Transverse colon (tissue), 4 donors: ENCODE data around the gene GLDC. TPM values are rescaled to one million over a fixed set of nuclear protein-coding genes. Genes with fewer than 3 reads are reported as not detected.
"Not testable (repeated sequence)": the region's sequence is repeated elsewhere in the genome, so short reads cannot be mapped to it uniquely, and the experiment has no call there.

Experiments used
- DNase-seq: peaks from one replicate; pipeline ENCODE4 v3.0.0-alpha.2; 2019
- H3K27ac ChIP-seq, 4 donors: fragments of 200-600 bp; sonication (generic); 2 replicates each; pipeline ENCODE4 v1.5.1; 2016 to 2018; ENCODE audit warnings: inconsistent platforms in 4 of 4
- H3K27me3 ChIP-seq: fragments of 200-600 bp; sonication (generic); 2 replicates; pipeline ENCODE4 v1.5.1; 2017; ENCODE audit warnings: inconsistent platforms
- H3K36me3 ChIP-seq, 4 donors: fragments of 200-600 bp; sonication (generic); 2 replicates each; pipeline ENCODE4 v1.5.1; 2017 to 2019; ENCODE audit warnings: inconsistent platforms in 4 of 4
- H3K4me1 ChIP-seq, 4 donors: fragments of 200-600 bp; sonication (generic); 2 replicates each; pipeline ENCODE4 v1.5.1; 2017 to 2020; ENCODE audit warnings: inconsistent platforms in 4 of 4
- H3K4me3 ChIP-seq, 4 donors: fragments of 200-600 bp; sonication (generic); 1 replicate in 1 of 4; 2 replicates in 3 of 4; pipeline versions ENCODE4 v1.5.1 to v1.6.1; 2017 to 2019; ENCODE audit warnings: inconsistent platforms in 4 of 4
- H3K9me3 ChIP-seq, 2 donors: fragments of 200-600 bp; sonication (generic); 2 replicates each; pipeline ENCODE4 v1.5.1; 2017 to 2019; ENCODE audit warnings: inconsistent platforms in 2 of 2
- CTCF ChIP-seq, 5 experiments: fragments of 200-600 bp in 3 of 5; fragments of 450-650 bp in 2 of 5; sonication (generic) in 3 of 5; IDR thresholded peaks; 1 replicate in 2 of 5; 2 replicates in 3 of 5; pipeline ENCODE4 v1.5.1; 2016 to 2017; ENCODE audit warnings: antibody characterized with exemption in 5 of 5, inconsistent platforms in 3 of 5, mild to moderate bottlenecking in 2 of 5, moderate library complexity in 1 of 5
- EP300 ChIP-seq: sonication (generic); formaldehyde crosslinking; IDR thresholded peaks from one replicate; pipeline ENCODE4 v1.6.1; 2017; ENCODE audit warnings: antibody characterized with exemption, low read depth
- POLR2A ChIP-seq: fragments of 450-650 bp; IDR thresholded peaks from one replicate; pipeline ENCODE4 v1.6.1; 2016; ENCODE audit warnings: antibody characterized with exemption, mild to moderate bottlenecking, moderate library complexity
- POLR2AphosphoS5 ChIP-seq, 3 donors: sonication (generic); formaldehyde crosslinking; IDR thresholded peaks; one replicate each; pipeline ENCODE4 v1.6.1; 2016; ENCODE audit warnings: antibody characterized with exemption in 3 of 3
- WGBS, 2 donors: methylation state at CpG; one replicate each; pipeline ENCODE4 v1.1.5; 2018; ENCODE audit warnings: low coverage in 1 of 2; 5-methylcytosine and 5-hydroxymethylcytosine counted together
- in situ Hi-C, 4 donors: fragments of 200-750 bp; cut with MboI; loops; one replicate each; pipeline versions ENCODE4 v1.15.0 to v1.15.1; 2017; ENCODE audit warnings: low sequenced_read_pairs in 3 of 4, low pct_ligation_motif_present in 1 of 4, low pct_unique_long_range_greater_than_20kb in 1 of 4
- intact Hi-C: fragments of 100-400 bp; cut with DNase I; formaldehyde crosslinking; loops from one replicate; pipeline ENCODE4 v1.15.1; 2023; ENCODE audit warnings: low total_unique reads
- total RNA-seq, 4 donors: library from RNA; depleted of rRNA; stranded (reverse); fragments of >200 nt; gene quantifications; one replicate each; pipeline ENCODE4 v1.1.0, GENCODE V29; 2016

Gene GLDC
- total RNA-seq, 4 donors from 2014 or later, result 0.41 to 70.7 (median 2.4) TPM; not detected in 1

GRCh38 chr9:6545017-6545691 lies 100.4 kb downstream of the GLDC start:
- in situ Hi-C loops (no loop called here), intact Hi-C loops (no loop called here)
- H3K27me3 ChIP-seq, result no peaks in the 10 kb centered on the region
- H3K4me1 ChIP-seq, result no peaks in the 10 kb centered on the region
- TF ChIP-seq EP300, result no peak
- no peak for TF ChIP-seq CTCF (IDR thresholded peaks at IDR 0.05)
- no peak for TF ChIP-seq POLR2A
- TF ChIP-seq POLR2AphosphoS5 (IDR thresholded peaks at IDR 0.05), result no peak
- 83 to 92% methylated on average over 7 to 8 of the region's 8 CpGs for WGBS, 2 donors
- no peaks in the 10 kb centered on the region for H3K9me3 ChIP-seq
- no peak for DNase-seq
- no peak overlapping the region for H3K4me3 ChIP-seq
- no peaks in the 10 kb centered on the region for H3K36me3 ChIP-seq
- H3K27ac ChIP-seq, result no peak overlapping the region

GRCh38 chr9:6543204-6543603 lies 102.3 kb downstream of the GLDC start:
- WGBS, 2 donors, result 48 to 59% methylated on average over 4 to 6 of the region's 6 CpGs
- no peak for DNase-seq
- in situ Hi-C loops, result no loop called here
- no peaks in the 10 kb centered on the region for H3K9me3 ChIP-seq
- H3K4me1 ChIP-seq, result no peaks in the 10 kb centered on the region
- H3K4me3 ChIP-seq, result no peak overlapping the region
- TF ChIP-seq POLR2AphosphoS5 (IDR thresholded peaks at IDR 0.05), result no peak
- TF ChIP-seq POLR2A, result no peak
- TF ChIP-seq CTCF (IDR thresholded peaks at IDR 0.05), result no peak
- no peak for TF ChIP-seq EP300
- no peak overlapping the region for H3K27ac ChIP-seq
- no peaks in the 10 kb centered on the region for H3K36me3 ChIP-seq
- no peaks in the 10 kb centered on the region for H3K27me3 ChIP-seq
- intact Hi-C loops, result no loop called here

- H3K27me3 ChIP-seq, H3K9me3 ChIP-seq, intact Hi-C loops, H3K4me3 ChIP-seq, DNase-seq, H3K36me3 ChIP-seq, H3K27ac ChIP-seq, H3K4me1 ChIP-seq, in situ Hi-C loops: not testable (repeated sequence)
- 83 to 93% methylated on average over 5 of the region's 5 CpGs for WGBS, 2 donors
Observed at GRCh38 chr9:6542617-6543016, 102.9 kb downstream of the GLDC start.

GRCh38 chr9:6538666-6539071 lies 106.9 kb downstream of the GLDC start:
- DNase-seq, result no peak
- in situ Hi-C loops, result no loop called here
- 85% methylated on average over 3 of the region's 3 CpGs; no CpG with 5 or more reads in 1 of the 2 donors for WGBS, 2 donors
- H3K4me1 ChIP-seq, result no peaks in the 10 kb centered on the region
- H3K27me3 ChIP-seq, result no peaks in the 10 kb centered on the region
- intact Hi-C loops, result no loop called here
- TF ChIP-seq CTCF (IDR thresholded peaks at IDR 0.05) (no peak), POLR2A (no peak), POLR2AphosphoS5 (IDR thresholded peaks at IDR 0.05) (no peak), EP300 (no peak)
- no peaks in the 10 kb centered on the region for H3K36me3 ChIP-seq
- H3K27ac ChIP-seq, result no peak overlapping the region
- H3K9me3 ChIP-seq, result no peaks in the 10 kb centered on the region
- H3K4me3 ChIP-seq, result no peak overlapping the region

GRCh38 chr9:6535594-6535993 lies 109.9 kb downstream of the GLDC start:
- no peak for DNase-seq
- H3K27ac ChIP-seq, result no peak overlapping the region
- H3K4me1 ChIP-seq, result no peaks in the 10 kb centered on the region
- 83 to 92% methylated on average over 1 to 3 of the region's 3 CpGs for WGBS, 2 donors
- no peaks in the 10 kb centered on the region for H3K36me3 ChIP-seq
- H3K4me3 ChIP-seq, result no peak overlapping the region
- no peaks in the 10 kb centered on the region for H3K27me3 ChIP-seq
- in situ Hi-C loops (no loop called here), intact Hi-C loops (no loop called here)
- H3K9me3 ChIP-seq, result no peaks in the 10 kb centered on the region
- TF ChIP-seq POLR2A, result no peak
- no peak for TF ChIP-seq CTCF (IDR thresholded peaks at IDR 0.05)
- no peak for TF ChIP-seq EP300
- no peak for TF ChIP-seq POLR2AphosphoS5 (IDR thresholded peaks at IDR 0.05)
